Uterus (tissue), 2 donors: ENCODE measurements around the gene DNAL1.

Experiments
- POLR2A ChIP-seq, 2 donors: fragments of 450-650 bp; IDR thresholded peaks; one replicate each; pipeline ENCODE4 v1.6.1; 2016; ENCODE audit warnings: antibody characterized with exemption in 2 of 2, mild to moderate bottlenecking in 1 of 2, moderate library complexity in 1 of 2
- TF ChIP-seq, protein P1 (sequence below), 4 experiments: fragments of 200-600 bp in 2 of 4; fragments of 450-650 bp in 2 of 4; sonication (generic) in 2 of 4; IDR thresholded peaks; one replicate each; pipeline ENCODE4 v1.5.1; 2016 to 2019; ENCODE audit warnings: antibody characterized with exemption in 4 of 4, mild to moderate bottlenecking in 2 of 4, moderate library complexity in 1 of 4

DNA sequence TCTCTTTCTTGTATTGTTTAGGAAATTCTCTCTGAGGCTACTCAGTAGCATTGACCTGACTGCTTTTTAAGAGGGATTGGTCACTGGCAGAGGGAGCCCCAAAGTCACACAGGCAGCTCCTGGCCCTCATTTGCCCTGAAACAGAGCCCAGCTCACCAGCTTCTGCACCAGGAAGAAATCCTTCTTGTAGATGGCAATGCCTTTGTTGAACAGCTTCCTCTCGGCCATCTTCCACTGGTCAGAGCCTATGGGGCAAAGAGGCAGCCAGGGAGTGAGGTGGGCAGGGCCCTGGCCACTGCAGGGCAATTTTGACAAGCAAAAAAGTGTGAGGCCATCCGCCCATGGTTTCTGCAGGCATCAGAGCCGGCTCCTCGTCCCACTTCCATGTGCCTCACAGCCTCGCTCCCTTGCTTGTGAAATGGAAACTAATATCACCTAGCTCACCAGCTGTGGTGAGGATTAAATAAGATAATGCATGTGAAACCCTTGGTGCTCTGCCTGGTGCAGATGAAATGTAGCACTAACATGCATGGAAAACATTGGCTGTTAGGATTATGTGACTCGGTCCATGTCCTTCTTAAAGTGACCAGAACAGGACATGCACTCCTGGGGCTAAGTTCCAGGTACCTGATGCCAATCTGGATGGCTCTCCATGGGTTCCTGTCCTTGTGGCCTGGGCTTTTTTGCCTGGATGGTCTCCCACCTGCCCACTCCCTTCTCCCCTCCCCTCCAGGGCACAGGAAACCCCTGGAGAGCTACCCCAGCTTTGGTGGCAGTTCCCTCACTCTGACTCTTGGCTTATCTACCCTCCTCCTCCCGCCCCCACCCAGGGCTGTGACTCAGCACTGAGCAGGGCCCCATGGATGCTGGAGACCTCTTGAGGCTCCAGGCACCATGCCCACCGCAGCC lies 80.6 kb downstream of the DNAL1 start:
- TF ChIP-seq, protein P1, sequence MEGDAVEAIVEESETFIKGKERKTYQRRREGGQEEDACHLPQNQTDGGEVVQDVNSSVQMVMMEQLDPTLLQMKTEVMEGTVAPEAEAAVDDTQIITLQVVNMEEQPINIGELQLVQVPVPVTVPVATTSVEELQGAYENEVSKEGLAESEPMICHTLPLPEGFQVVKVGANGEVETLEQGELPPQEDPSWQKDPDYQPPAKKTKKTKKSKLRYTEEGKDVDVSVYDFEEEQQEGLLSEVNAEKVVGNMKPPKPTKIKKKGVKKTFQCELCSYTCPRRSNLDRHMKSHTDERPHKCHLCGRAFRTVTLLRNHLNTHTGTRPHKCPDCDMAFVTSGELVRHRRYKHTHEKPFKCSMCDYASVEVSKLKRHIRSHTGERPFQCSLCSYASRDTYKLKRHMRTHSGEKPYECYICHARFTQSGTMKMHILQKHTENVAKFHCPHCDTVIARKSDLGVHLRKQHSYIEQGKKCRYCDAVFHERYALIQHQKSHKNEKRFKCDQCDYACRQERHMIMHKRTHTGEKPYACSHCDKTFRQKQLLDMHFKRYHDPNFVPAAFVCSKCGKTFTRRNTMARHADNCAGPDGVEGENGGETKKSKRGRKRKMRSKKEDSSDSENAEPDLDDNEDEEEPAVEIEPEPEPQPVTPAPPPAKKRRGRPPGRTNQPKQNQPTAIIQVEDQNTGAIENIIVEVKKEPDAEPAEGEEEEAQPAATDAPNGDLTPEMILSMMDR (IDR thresholded peaks at IDR 0.05), result no peak
- no peak for TF ChIP-seq POLR2A (IDR thresholded peaks at IDR 0.05)
